OCI-M2 (cell line): Measurements from ENCODE around the gene REEP1.

Experiments used
- DNase-seq: peaks from one replicate; lab custom pipeline; 2025; ENCODE audit not compliant: unreplicated experiment; lab: John Stamatoyannopoulos, UW

The REEP1 gene

GRCh38 chr2:86226636-86227520 lies 110.5 kb downstream of the REEP1 start:
- no peak for DNase-seq

- DNase-seq = no peak
Observed at GRCh38 chr2:86226070-86226469, 111.4 kb downstream of the REEP1 start.

GRCh38 chr2:86225581-86225980 lies 111.8 kb downstream of the REEP1 start:
- no peak for DNase-seq

- DNase-seq = no peak
Observed at GRCh38 chr2:86224645-86225355, 112.6 kb downstream of the REEP1 start.

GRCh38 chr2:86223927-86224560 lies 113.4 kb downstream of the REEP1 start:
- DNase-seq = no peak

GRCh38 chr2:86223140-86223926 lies 114.1 kb downstream of the REEP1 start:
- DNase-seq = no peak

GRCh38 chr2:86221066-86221684 lies 116.3 kb downstream of the REEP1 start:
- no peak for DNase-seq

GRCh38 chr2:86219896-86220295 lies 117.5 kb downstream of the REEP1 start:
- DNase-seq = no peak

- DNase-seq = no peak
Observed at GRCh38 chr2:86218124-86218523, 119.3 kb downstream of the REEP1 start.

GRCh38 chr2:86216575-86217555 lies 120.6 kb downstream of the REEP1 start:
- no peak for DNase-seq

GRCh38 chr2:86214503-86214832 lies 123.0 kb downstream of the REEP1 start:
- no peak for DNase-seq

GRCh38 chr2:86213699-86214502 lies 123.5 kb downstream of the REEP1 start:
- no peak for DNase-seq

GRCh38 chr2:86213056-86213455 lies 124.4 kb downstream of the REEP1 start:
- DNase-seq = no peak

- no peak for DNase-seq
Observed at GRCh38 chr2:86211796-86212188, 125.6 kb downstream of the REEP1 start.

- DNase-seq = no peak
Observed at GRCh38 chr2:86211033-86211795, 126.2 kb downstream of the REEP1 start.

GRCh38 chr2:86204458-86204857 lies 133.0 kb downstream of the REEP1 start:
- no peak for DNase-seq

- no peak for DNase-seq
Observed at GRCh38 chr2:86203614-86204013, 133.8 kb downstream of the REEP1 start.

- DNase-seq = no peak
Observed at GRCh38 chr2:86202702-86203101, 134.7 kb downstream of the REEP1 start.
